GM18519 (cell line): ENCODE measurements around the gene ST7L.

Source experiments
- ATAC-seq: cut with Tn5 transposase; IDR thresholded peaks from one replicate; pipeline ENCODE4 v1.9.1; 2021; ENCODE audit warnings: mild to moderate bottlenecking, moderate library complexity; ENCODE audit not compliant: unreplicated experiment, low FRiP score

Gene ST7L

GRCh38 chr1:112517646-112518045, 101.3 kb downstream of the ST7L start:
- ATAC-seq: no peak

GRCh38 chr1:112517231-112517630, 101.7 kb downstream of the ST7L start:
- ATAC-seq: no peak

- ATAC-seq: no peak
Measured at GRCh38 chr1:112516141-112516540, 102.8 kb downstream of the ST7L start.

- ATAC-seq: no peak
Measured at GRCh38 chr1:112515311-112516009, 103.5 kb downstream of the ST7L start.

- ATAC-seq: no peak
Measured at GRCh38 chr1:112514901-112515300, 104.0 kb downstream of the ST7L start.

GRCh38 chr1:112513112-112513870, 105.7 kb downstream of the ST7L start:
- ATAC-seq: no peak

GRCh38 chr1:112511897-112512296, 107.0 kb downstream of the ST7L start:
- no peak for ATAC-seq

- ATAC-seq: no peak
Measured at GRCh38 chr1:112510340-112510739, 108.6 kb downstream of the ST7L start.

GRCh38 chr1:112509660-112510178, 109.2 kb downstream of the ST7L start:
- ATAC-seq: no peak

- no peak for ATAC-seq
Measured at GRCh38 chr1:112509005-112509659, 109.8 kb downstream of the ST7L start.

- no peak for ATAC-seq
Measured at GRCh38 chr1:112508278-112509004, 110.5 kb downstream of the ST7L start, which contains the start of gene WNT2B. Gene WNT2B (plus strand): TSS chr1:112508965. CDS start chr1:112509263, 298 bp downstream.

GRCh38 chr1:112507921-112508277, 111.0 kb downstream of the ST7L start:
- no peak for ATAC-seq

- ATAC-seq: no peak
Measured at GRCh38 chr1:112507336-112507735, 111.6 kb downstream of the ST7L start.

- no peak for ATAC-seq
Measured at GRCh38 chr1:112506731-112507130, 112.2 kb downstream of the ST7L start.

GRCh38 chr1:112506306-112506705, 112.6 kb downstream of the ST7L start:
- no peak for ATAC-seq

- no peak for ATAC-seq
Measured at GRCh38 chr1:112505878-112506277, 113.1 kb downstream of the ST7L start.

GRCh38 chr1:112505400-112505785, 113.5 kb downstream of the ST7L start:
- no peak for ATAC-seq

- no peak for ATAC-seq
Measured at GRCh38 chr1:112504661-112505399, 114.1 kb downstream of the ST7L start.

GRCh38 chr1:112504001-112504660, 114.8 kb downstream of the ST7L start:
- no peak for ATAC-seq
